GM23338 (cell line): ENCODE measurements around the gene KRTAP10-10. TPM values are rescaled to one million over a fixed set of nuclear protein-coding genes. Genes with fewer than 3 reads are reported as not detected.

Experiments
- ATAC-seq: fragments of 200-7000 bp; cut with Tn5 transposase; 3 replicates; pipeline ENCODE4 v1.9.1; 2020
- DNase-seq: peaks from one replicate; pipeline ENCODE4 v3.0.0-alpha.2; 2015; ENCODE audit warnings: low spot score
- H2AFZ ChIP-seq: fragments of 200-600 bp; sonication (generic); 2 replicates; pipeline ENCODE4 v1.8.0; 2016; ENCODE audit warnings: antibody characterized with exemption, mild to moderate bottlenecking, moderate library complexity
- H3F3A ChIP-seq: fragments of 200-600 bp; sonication (generic); replicated peaks from 2 replicates; pipeline ENCODE4 v1.8.0; 2017; ENCODE audit warnings: antibody characterized with exemption, mixed run types, low read depth
- H3K27ac ChIP-seq: fragments of 200-600 bp; sonication (generic); 2 replicates; pipeline ENCODE4 v1.6.1; 2016; ENCODE audit warnings: low read depth
- H3K27me3 ChIP-seq: fragments of 200-600 bp; sonication (generic); 2 replicates; pipeline ENCODE4 v1.8.0; 2016; ENCODE audit warnings: mild to moderate bottlenecking, mixed run types, moderate library complexity; ENCODE audit not compliant: insufficient read depth
- H3K36me3 ChIP-seq: fragments of 200-600 bp; sonication (generic); 2 replicates; pipeline ENCODE4 v1.8.0; 2016; ENCODE audit warnings: mild to moderate bottlenecking; ENCODE audit not compliant: insufficient read depth
- H3K4me1 ChIP-seq: fragments of 200-600 bp; sonication (generic); 2 replicates; pipeline ENCODE4 v1.8.0; 2016; ENCODE audit warnings: mild to moderate bottlenecking, moderate library complexity; ENCODE audit not compliant: insufficient read depth
- H3K4me2 ChIP-seq: fragments of 200-600 bp; sonication (generic); 2 replicates; pipeline ENCODE4 v1.7.1; 2017; ENCODE audit warnings: mixed run types
- H3K4me3 ChIP-seq: fragments of 200-600 bp; sonication (generic); 2 replicates; pipeline ENCODE4 v1.6.1; 2016; ENCODE audit warnings: mixed run types
- H3K79me2 ChIP-seq: fragments of 200-600 bp; sonication (generic); replicated peaks from 2 replicates; pipeline ENCODE4 v1.8.0; 2017; ENCODE audit warnings: mild to moderate bottlenecking; ENCODE audit not compliant: insufficient read depth
- H3K9me2 ChIP-seq: fragments of 200-600 bp; sonication (generic); 2 replicates; pipeline ENCODE4 v1.8.0; 2017; ENCODE audit not compliant: insufficient read depth
- H4K20me1 ChIP-seq: fragments of 200-600 bp; sonication (generic); replicated peaks from 2 replicates; pipeline ENCODE4 v1.8.0; 2017; ENCODE audit warnings: mild to moderate bottlenecking; ENCODE audit not compliant: insufficient read depth
- H3K27ac Mint-ChIP-seq: 2 replicates; pipeline ENCODE4 v1.8.0; 2020; ENCODE audit warnings: inconsistent platforms, mild to moderate bottlenecking, moderate library complexity, mixed read lengths
- H3K27me3 Mint-ChIP-seq: 3 replicates; pipeline ENCODE4 v1.8.0; 2022; ENCODE audit warnings: low read depth, mild to moderate bottlenecking, moderate library complexity, mixed read lengths, inconsistent platforms; ENCODE audit not compliant: insufficient read depth, poor library complexity
- H3K36me3 Mint-ChIP-seq: 3 replicates; pipeline ENCODE4 v1.8.0; 2021; ENCODE audit warnings: low read depth, mild to moderate bottlenecking, inconsistent platforms, moderate library complexity, mixed read lengths
- H3K4me1 Mint-ChIP-seq: 3 replicates; pipeline ENCODE4 v1.8.0; 2020; ENCODE audit warnings: mild to moderate bottlenecking, inconsistent platforms, mixed read lengths
- H3K4me3 Mint-ChIP-seq: 3 replicates; pipeline ENCODE4 v1.8.0; 2021; ENCODE audit warnings: moderate library complexity, mild to moderate bottlenecking, inconsistent platforms, mixed read lengths
- H3K9me3 Mint-ChIP-seq: 3 replicates; pipeline ENCODE4 v1.8.0; 2020; ENCODE audit warnings: moderate library complexity, mild to moderate bottlenecking, inconsistent platforms, mixed read lengths
- ETS1 ChIP-seq: IDR thresholded peaks from 2 replicates; pipeline ENCODE4 v1.6.1; 2016; ENCODE audit warnings: antibody characterized with exemption
- EZH2 ChIP-seq: fragments of 200-600 bp; sonication (generic); IDR thresholded peaks from one replicate; pipeline ENCODE4 v1.8.0; 2017; ENCODE audit warnings: antibody characterized with exemption, mild to moderate bottlenecking, low read depth; ENCODE audit not compliant: unreplicated experiment
- JUNB ChIP-seq: IDR thresholded peaks from one replicate; pipeline ENCODE4 v1.6.1; 2016; ENCODE audit warnings: antibody characterized with exemption; ENCODE audit not compliant: unreplicated experiment
- NANOG ChIP-seq: IDR thresholded peaks from 2 replicates; pipeline ENCODE4 v1.6.1; 2016; ENCODE audit warnings: antibody characterized with exemption, borderline replicate concordance
- POLR2AphosphoS5 ChIP-seq: IDR thresholded peaks from 2 replicates; pipeline ENCODE4 v1.6.1; 2016; ENCODE audit warnings: antibody characterized with exemption, low read depth
- REST ChIP-seq: IDR thresholded peaks from one replicate; pipeline ENCODE4 v1.6.1; 2018; ENCODE audit warnings: antibody characterized with exemption; ENCODE audit not compliant: unreplicated experiment
- STAT1 ChIP-seq: IDR thresholded peaks from one replicate; pipeline ENCODE4 v1.6.1; 2016; ENCODE audit warnings: antibody characterized with exemption; ENCODE audit not compliant: unreplicated experiment
- ZNF462 ChIP-seq: fragments of 250-450 bp; sonication (Bioruptor Pico); IDR thresholded peaks from 2 replicates; pipeline ENCODE4 v1.5.0; 2020; ENCODE audit warnings: mild to moderate bottlenecking, moderate library complexity
- polyA plus RNA-seq: library from polyadenylated mRNA; unstranded; fragments of >200 nt; fragmentation: Nextera tagmentation; extraction: Ambion mirVana; gene quantifications from 2 replicates; pipeline ENCODE4 v1.2.1, GENCODE V29; 2016
- total RNA-seq: library from RNA; depleted of rRNA; stranded (reverse); fragments of >200 nt; shearing (Covaris generic); gene quantifications from 2 replicates; pipeline ENCODE4 v1.2.3, GENCODE V29; 2014

The KRTAP10-10 gene
- total and polyA plus RNA-seq, 2 experiments from 2014 or later, result not detected

GRCh38 chr21:44686843-44687561, 49.8 kb downstream of the KRTAP10-10 start:
- Mint-ChIP-seq H3K4me1 (peaks cover 24% of the 10 kb centered on the region), H3K9me3 (peaks cover 3% of the 10 kb centered on the region), H3K27me3 (peaks cover 16% of the 10 kb centered on the region), H3K4me3 (no peak overlapping the region; the same call in 2 of the 3 replicates), H3K36me3 (no peaks in the 10 kb centered on the region), H3K27ac (no peak overlapping the region; the same call in 1 of the 2 replicates)
- ATAC-seq, result peak; percentile 43
- Histone ChIP-seq H3K36me3 (no peaks in the 10 kb centered on the region), H4K20me1 (no peaks in the 10 kb centered on the region), H3F3A (0 out of 2 replicates have a peak, but pooled peaks cover 4% of the 10 kb centered on the region), H2AFZ (peak overlapping the region; percentile 92), H3K4me3 (no peak overlapping the region), H3K79me2 (no peaks in the 10 kb centered on the region), H3K4me1 (peaks cover 6% of the 10 kb centered on the region), H3K27me3 (no peaks in the 10 kb centered on the region), H3K27ac (no peak overlapping the region), H3K4me2 (0 out of 2 replicates have a peak overlapping the region, but pooled peaks have one; percentile 8), H3K9me2 (no peaks in the 10 kb centered on the region)
- TF ChIP-seq POLR2AphosphoS5 (no peak), STAT1 (no peak), JUNB (no peak), NANOG (no peak)
- peak; percentile 10 for DNase-seq

GRCh38 chr21:44687671-44688070, 50.5 kb downstream of the KRTAP10-10 start:
- H3K36me3 Mint-ChIP-seq, result peaks cover 4% of the 10 kb centered on the region; the same call in 1 of the 3 replicates
- no peak for ATAC-seq
- no peak overlapping the region for H3K27ac Mint-ChIP-seq

More at GRCh38 chr21:44687671-44688070, 50.5 kb downstream of the KRTAP10-10 start:
- H3K4me1 Mint-ChIP-seq, result peaks cover 24% of the 10 kb centered on the region
- no peak overlapping the region for H3K27ac ChIP-seq
- H3K4me2 ChIP-seq, result no peak overlapping the region
- no peak overlapping the region for H3K4me3 Mint-ChIP-seq
- H3K79me2 ChIP-seq, result no peaks in the 10 kb centered on the region
- H3K9me2 ChIP-seq, result no peaks in the 10 kb centered on the region
- H3K9me3 Mint-ChIP-seq, result peaks cover 7% of the 10 kb centered on the region
- no peaks in the 10 kb centered on the region for H4K20me1 ChIP-seq
- TF ChIP-seq POLR2AphosphoS5, result no peak
- no peak for TF ChIP-seq REST
- TF ChIP-seq EZH2, result no peak
- no peak for TF ChIP-seq ETS1
- no peak for TF ChIP-seq ZNF462 (CRISPR knock-in tag)
- TF ChIP-seq NANOG, result no peak
- H3K27me3 Mint-ChIP-seq, result peaks cover 16% of the 10 kb centered on the region
- no peaks in the 10 kb centered on the region for H3K27me3 ChIP-seq
- H3K4me1 ChIP-seq, result peaks cover 6% of the 10 kb centered on the region
- no peak overlapping the region for H2AFZ ChIP-seq
- no peak overlapping the region for H3K4me3 ChIP-seq
- H3F3A ChIP-seq, result 0 out of 2 replicates have a peak, but pooled peaks cover 4% of the 10 kb centered on the region
- no peaks in the 10 kb centered on the region for H3K36me3 ChIP-seq
- no peak for DNase-seq
